Keratinocyte (primary cell): ENCODE data around the gene USP54. TPM values are rescaled to one million over a fixed set of nuclear protein-coding genes. Genes with fewer than 3 reads are reported as not detected.

Experiments used
- DNase-seq: peaks from one replicate; pipeline ENCODE4 v3.0.0-alpha.2; 2011; ENCODE audit warnings: low read depth, missing footprints, low spot score
- FAIRE-seq: peaks from 2 replicates; lab custom pipeline; 2011; peaks lifted over from hg19 to GRCh38; lab: Jason Lieb, UNC
- H2AFZ ChIP-seq: 2 replicates; pipeline ENCODE4 v1.6.0; 2012; ENCODE audit warnings: low read length, control low read depth, inconsistent platforms; ENCODE audit not compliant: control insufficient read depth
- H3K27ac ChIP-seq: 2 replicates; pipeline ENCODE4 v1.5.1; 2011; ENCODE audit warnings: low read length; ENCODE audit not compliant: control insufficient read depth, insufficient read depth
- H3K27me3 ChIP-seq: 3 replicates; pipeline ENCODE4 v1.6.0; 2011; ENCODE audit warnings: low read length; ENCODE audit not compliant: control insufficient read depth, insufficient read depth; ENCODE audit errors: extremely low read depth
- H3K36me3 ChIP-seq, 2 experiments: 2 replicates in 1 of 2; 3 replicates in 1 of 2; pipeline ENCODE4 v1.5.1; 2011; ENCODE audit warnings: low read length in 2 of 2, mild to moderate bottlenecking in 1 of 2; ENCODE audit not compliant: control insufficient read depth in 2 of 2, insufficient read depth in 2 of 2; ENCODE audit errors: extremely low read depth in 1 of 2
- H3K4me1 ChIP-seq: 3 replicates; pipeline ENCODE4 v1.5.1; 2011; ENCODE audit warnings: low read length; ENCODE audit not compliant: control insufficient read depth, insufficient read depth; ENCODE audit errors: extremely low read depth
- H3K4me2 ChIP-seq: 3 replicates; pipeline ENCODE4 v1.6.0; 2011; ENCODE audit warnings: low read depth, low read length; ENCODE audit not compliant: control insufficient read depth, insufficient read depth; ENCODE audit errors: extremely low read depth
- H3K4me3 ChIP-seq, 3 experiments: fragments of 200-600 bp in 1 of 3; sonication (generic) in 1 of 3; 2 replicates in 2 of 3; 3 replicates in 1 of 3; pipeline ENCODE4 v1.5.1; 2011 to 2016; ENCODE audit warnings: low read length in 3 of 3, mild to moderate bottlenecking in 3 of 3, control low read depth in 2 of 3, inconsistent platforms in 1 of 3, low read depth in 1 of 3, mixed read lengths in 1 of 3, mixed run types in 1 of 3, moderate library complexity in 1 of 3; ENCODE audit not compliant: control insufficient read depth in 2 of 3, insufficient read depth in 2 of 3; ENCODE audit errors: extremely low read depth in 1 of 3
- H3K79me2 ChIP-seq: 2 replicates; pipeline ENCODE4 v1.6.0; 2012; ENCODE audit warnings: low read length; ENCODE audit not compliant: control insufficient read depth, insufficient read depth
- H3K9ac ChIP-seq: 3 replicates; pipeline ENCODE4 v1.6.0; 2011; ENCODE audit warnings: low read length; ENCODE audit not compliant: control insufficient read depth, insufficient read depth; ENCODE audit errors: extremely low read depth
- H3K9me1 ChIP-seq: 3 replicates; pipeline ENCODE4 v1.6.0; 2011; ENCODE audit warnings: low read length; ENCODE audit not compliant: control insufficient read depth, insufficient read depth; ENCODE audit errors: extremely low read depth
- H3K9me3 ChIP-seq: 2 replicates; pipeline ENCODE4 v1.5.1; 2012; ENCODE audit warnings: low read depth, low read length; ENCODE audit not compliant: control insufficient read depth
- H4K20me1 ChIP-seq: 3 replicates; pipeline ENCODE4 v1.6.0; 2011; ENCODE audit warnings: low read length; ENCODE audit not compliant: control insufficient read depth, insufficient read depth; ENCODE audit errors: extremely low read depth
- CTCF ChIP-seq, 3 experiments: IDR thresholded peaks in 1 of 3; conservative IDR thresholded peaks in 1 of 3; optimal IDR thresholded peaks in 1 of 3; 2 replicates in 2 of 3; 3 replicates in 1 of 3; pipeline versions ENCODE3 to v1.5.1; 2011; ENCODE audit warnings: low read length in 3 of 3, mild to moderate bottlenecking in 3 of 3, moderate library complexity in 2 of 3, control low read depth in 1 of 3, inconsistent platforms in 1 of 3; ENCODE audit not compliant: insufficient read depth in 2 of 3; ENCODE audit errors: extremely low read depth in 1 of 3
- EZH2 ChIP-seq: IDR thresholded peaks from one replicate; pipeline ENCODE4 v1.6.1; 2012; ENCODE audit warnings: inconsistent platforms, mild to moderate bottlenecking, low read length, moderate library complexity
- dilution Hi-C: fragments of 300-500 bp; cut with MboI; formaldehyde crosslinking; loops from one replicate; pipeline ENCODE4 v1.7.0; 2020; ENCODE audit warnings: low sequenced_read_pairs; ENCODE audit not compliant: extremely low pct_ligation_motif_present
- polyA plus RNA-seq, 5 experiments: library from polyadenylated mRNA; depleted of rRNA in 3 of 5; stranded (reverse) in 3 of 5; stranded (forward) in 1 of 5; unstranded in 1 of 5; fragments of >200 nt; gene quantifications; 1 replicate in 1 of 5; 2 replicates in 3 of 5; 3 replicates in 1 of 5; pipeline versions ENCODE4 v1.2.1 to v1.2.3, GENCODE V29; 2011 to 2012; ENCODE audit warnings: missing spikeins in 2 of 5, low read depth in 1 of 5, low replicate concordance in 1 of 5

Gene USP54
- polyA plus RNA-seq, 1 donor (not counting 4 experiments of a cell fraction or from before 2014, with no cell fraction given), result 7.6 TPM

DNA sequence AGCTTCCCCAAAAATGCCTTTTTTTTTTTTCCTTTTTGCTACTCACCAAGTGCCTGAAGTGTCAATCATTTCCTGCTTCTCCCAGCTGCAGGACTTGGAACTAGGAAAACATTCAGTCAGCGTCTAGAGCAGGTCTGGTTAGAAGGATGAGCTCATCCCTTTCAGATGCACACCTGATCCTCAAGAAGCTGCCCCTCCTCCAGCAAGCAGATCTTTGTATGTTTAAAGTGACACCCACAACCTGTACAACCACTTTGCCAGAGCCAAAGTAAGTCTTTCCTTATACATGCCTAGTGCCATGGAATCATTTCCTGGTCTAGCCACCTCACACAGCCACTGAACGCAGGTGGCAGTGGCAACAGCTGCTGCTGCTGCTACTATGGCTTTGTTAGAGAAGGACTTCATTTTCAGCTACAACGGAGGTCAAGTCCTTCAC, 10.4 kb upstream of the USP54 start:
- H3K4me1 ChIP-seq, result peaks cover 15% of the 10 kb centered on the region
- H3K27ac ChIP-seq, result peak overlapping the region; percentile 39
- no peaks in the 10 kb centered on the region for H4K20me1 ChIP-seq
- no peaks in the 10 kb centered on the region for H3K79me2 ChIP-seq
- peak; percentile 85 for DNase-seq
- H3K27me3 ChIP-seq, result no peaks in the 10 kb centered on the region
- dilution Hi-C loops, result no loop called here
- no peaks in the 10 kb centered on the region for H3K9me3 ChIP-seq
- H3K4me3 ChIP-seq, result no peak overlapping the region
- H3K4me2 ChIP-seq, result peak overlapping the region; percentile 7
- TF ChIP-seq EZH2, result no peak
- H3K36me3 ChIP-seq, result no peaks in the 10 kb centered on the region
- H3K9me1 ChIP-seq, result no peaks in the 10 kb centered on the region
- H2AFZ ChIP-seq, result peak overlapping the region; percentile 24
- no peak overlapping the region for H3K9ac ChIP-seq
- peak; percentile 97 for FAIRE-seq

DNA sequence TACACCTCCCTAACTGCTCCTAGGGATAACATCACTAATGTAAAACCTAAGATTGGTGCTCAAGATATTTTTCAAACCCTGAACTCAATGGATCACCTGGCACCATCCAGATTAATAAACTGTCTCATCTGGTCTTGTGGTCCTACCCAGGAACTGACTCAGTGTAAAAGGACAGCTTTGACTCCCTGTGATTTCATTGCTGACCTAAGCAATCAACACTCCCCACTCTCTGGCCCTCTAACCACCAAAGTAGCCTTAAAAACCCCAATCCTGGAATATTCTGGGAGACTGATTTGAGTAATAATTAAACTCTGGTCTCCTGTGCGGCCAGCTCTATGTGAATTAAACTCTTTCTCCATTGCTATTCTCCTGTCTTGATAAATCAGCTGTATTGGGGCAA, 6.2 kb upstream of the USP54 start:
- Histone ChIP-seq H4K20me1 (no peaks in the 10 kb centered on the region), H2AFZ (no peak overlapping the region), H3K4me1 (peaks cover 15% of the 10 kb centered on the region), H3K27me3 (no peaks in the 10 kb centered on the region), H3K9ac (no peak overlapping the region), H3K36me3 (no peaks in the 10 kb centered on the region), H3K4me3 (no peak overlapping the region), H3K4me2 (no peak overlapping the region), H3K79me2 (no peaks in the 10 kb centered on the region), H3K27ac (no peak overlapping the region), H3K9me1 (no peaks in the 10 kb centered on the region), H3K9me3 (no peaks in the 10 kb centered on the region)
- no peak for DNase-seq
- no peak for FAIRE-seq
- dilution Hi-C loops, result no loop called here
- TF ChIP-seq CTCF (optimal IDR thresholded peaks at IDR 0.05 in 1 of 3, IDR thresholded peaks at IDR 0.05 in 1 of 3, conservative IDR thresholded peaks at IDR 0.05 in 1 of 3; ENCODE audit: extremely low read depth in 1 of 3, insufficient read depth in 2 of 3, low read length in 3 of 3) (no peak), EZH2 (no peak)

GRCh38 chr10:73593812-73594211, 2.7 kb upstream of the USP54 start:
- H3K79me2 ChIP-seq, result no peaks in the 10 kb centered on the region
- H3K9me1 ChIP-seq, result no peaks in the 10 kb centered on the region
- H2AFZ ChIP-seq, result no peak overlapping the region
- no peak for DNase-seq
- no peaks in the 10 kb centered on the region for H3K9me3 ChIP-seq
- TF ChIP-seq CTCF (optimal IDR thresholded peaks at IDR 0.05 in 1 of 3, IDR thresholded peaks at IDR 0.05 in 1 of 3, conservative IDR thresholded peaks at IDR 0.05 in 1 of 3; ENCODE audit: extremely low read depth in 1 of 3, insufficient read depth in 2 of 3, low read length in 3 of 3), result no peak
- no peak for TF ChIP-seq EZH2
- no peak overlapping the region for H3K4me2 ChIP-seq
- dilution Hi-C loops, result no loop called here
- no peak overlapping the region for H3K27ac ChIP-seq
- FAIRE-seq, result no peak
- no peaks in the 10 kb centered on the region for H4K20me1 ChIP-seq
- no peak overlapping the region for H3K4me3 ChIP-seq
- no peak overlapping the region for H3K9ac ChIP-seq
- H3K27me3 ChIP-seq, result no peaks in the 10 kb centered on the region
- peaks cover 13% of the 10 kb centered on the region for H3K4me1 ChIP-seq
- no peaks in the 10 kb centered on the region for H3K36me3 ChIP-seq
